ENCODE measurements around the gene FN3K.
A peak's percentile ranks its signal among the peaks of the same experiment; 100 is the strongest.

Gene FN3K

DNA sequence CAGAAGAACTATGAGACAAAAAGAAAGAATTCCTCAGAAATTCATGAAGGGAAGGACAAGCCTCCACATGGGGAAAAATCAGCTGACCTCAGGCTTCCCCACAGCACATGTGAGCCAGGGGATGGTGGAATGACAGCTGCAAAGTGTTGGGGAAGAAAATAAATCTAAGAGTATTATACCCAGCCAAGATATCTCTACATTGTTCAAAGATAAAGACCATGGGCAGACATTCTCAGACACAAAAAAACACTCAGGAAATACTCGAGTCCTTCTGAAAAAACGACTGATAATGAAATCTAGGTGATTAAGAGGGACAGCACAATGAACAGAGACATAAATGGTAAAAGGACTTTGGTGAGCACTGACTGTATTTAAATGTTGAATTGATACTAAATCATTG, 40.8 kb upstream of the FN3K start:
- no peak overlapping the region for H3K4me3 ChIP-seq (ENCODE audit: low read length)
- peaks cover 3% of the 10 kb centered on the region for H3K4me1 ChIP-seq (ENCODE audit: control insufficient read depth, insufficient read depth, low read length)
- no peaks in the 10 kb centered on the region for H3K9me3 ChIP-seq (ENCODE audit: control insufficient read depth, insufficient read depth, low read length)
- no peak for DNase-seq (ENCODE audit: low read depth, low spot score)
- peaks cover 15% of the 10 kb centered on the region; the same call in 1 of the 2 replicates for H3K27me3 ChIP-seq (ENCODE audit: control insufficient read depth, insufficient read depth, low read length)
- H3K27ac ChIP-seq (ENCODE audit: low read length): no peak overlapping the region
- H3K36me3 ChIP-seq (ENCODE audit: control insufficient read depth, insufficient read depth, low read length): no peaks in the 10 kb centered on the region
- no CpG with 5 or more reads among the region's 2 CpGs for WGBS (ENCODE audit: insufficient coverage, insufficient read length)

DNA sequence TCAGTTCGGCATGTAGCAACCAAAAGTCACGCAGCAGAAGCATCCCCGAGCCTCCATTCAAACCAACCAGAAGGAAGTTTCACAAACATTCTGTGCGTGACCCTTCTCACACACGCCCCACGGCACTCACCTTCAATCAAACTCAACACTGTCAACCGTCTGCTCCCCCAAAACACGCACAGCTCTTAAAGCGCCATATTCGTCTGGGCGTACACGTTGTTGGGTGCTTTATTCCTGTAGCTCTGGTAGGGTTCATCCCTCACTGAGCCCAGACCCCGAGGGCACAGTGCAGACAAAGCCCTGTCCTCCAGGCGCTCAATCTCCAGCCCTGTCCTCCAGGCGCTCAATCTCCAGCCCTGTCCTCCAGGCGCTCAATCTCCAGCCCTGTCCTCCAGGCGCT, 39.2 kb upstream of the FN3K start:
- DNase-seq (ENCODE audit: low read depth, low spot score): no peak
- Histone ChIP-seq H3K4me3 (ENCODE audit: low read length) (no peak overlapping the region), H3K36me3 (ENCODE audit: control insufficient read depth, insufficient read depth, low read length) (no peaks in the 10 kb centered on the region), H3K27ac (ENCODE audit: low read length) (no peak overlapping the region), H3K27me3 (ENCODE audit: control insufficient read depth, insufficient read depth, low read length) (peaks cover 15% of the 10 kb centered on the region; the same call in 1 of the 2 replicates), H3K4me1 (ENCODE audit: control insufficient read depth, insufficient read depth, low read length) (peaks cover 3% of the 10 kb centered on the region), H3K9me3 (ENCODE audit: control insufficient read depth, insufficient read depth, low read length) (no peaks in the 10 kb centered on the region)
- no CpG with 5 or more reads among the region's 17 CpGs for WGBS (ENCODE audit: insufficient coverage, insufficient read length)

DNA sequence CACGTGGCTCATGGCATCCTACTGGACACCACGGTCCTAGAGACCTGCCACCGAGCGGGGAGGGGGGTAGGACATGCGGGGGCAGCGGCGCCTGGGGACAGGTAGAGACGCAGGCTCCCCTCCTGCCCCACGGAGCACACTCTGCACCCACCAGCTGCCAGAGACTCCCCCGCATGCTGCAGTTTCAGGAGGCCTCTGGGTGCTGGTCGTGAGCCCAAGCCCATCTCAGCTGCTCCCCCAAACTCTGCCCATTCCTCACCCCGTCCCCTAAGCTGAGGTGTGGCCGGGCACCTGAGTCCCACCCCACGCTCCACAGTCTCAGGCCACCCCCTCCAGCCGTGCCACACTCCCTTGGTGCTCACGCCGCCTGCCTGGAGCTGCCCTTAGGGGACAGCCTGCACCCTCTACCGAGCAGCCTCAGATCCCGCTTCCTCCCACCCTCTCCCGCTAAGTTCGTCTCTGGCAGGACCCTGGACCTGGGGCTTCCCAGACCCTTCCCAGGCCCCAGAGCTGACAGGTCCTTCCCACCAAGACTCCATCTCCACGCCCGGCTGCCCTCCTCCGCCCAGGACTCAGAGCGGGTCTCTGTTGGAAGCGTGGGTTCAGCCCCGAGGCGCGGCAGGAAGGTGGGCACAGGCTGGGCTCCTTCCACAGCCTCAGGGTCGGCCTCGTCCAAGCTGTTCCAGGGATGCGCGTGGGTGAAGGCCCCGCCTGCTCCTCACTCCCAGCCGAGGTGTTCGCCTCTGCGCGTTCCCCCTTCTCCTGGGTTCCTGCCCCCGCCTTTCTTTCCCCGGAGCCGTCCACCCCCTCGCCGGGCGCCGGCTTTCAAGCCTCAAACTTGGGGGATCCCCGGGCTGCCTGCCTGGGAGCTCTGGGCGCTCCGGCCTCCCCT, 38.3 kb upstream of the FN3K start:
- Histone ChIP-seq H3K9me3 (ENCODE audit: control insufficient read depth, insufficient read depth, low read length) (no peaks in the 10 kb centered on the region), H3K4me1 (ENCODE audit: control insufficient read depth, insufficient read depth, low read length) (peaks cover 3% of the 10 kb centered on the region), H3K36me3 (ENCODE audit: control insufficient read depth, insufficient read depth, low read length) (no peaks in the 10 kb centered on the region), H3K27me3 (ENCODE audit: control insufficient read depth, insufficient read depth, low read length) (peaks cover 15% of the 10 kb centered on the region; the same call in 1 of the 2 replicates), H3K4me3 (ENCODE audit: low read length) (peak overlapping the region; percentile 85; the same call in 1 of the 2 replicates), H3K27ac (ENCODE audit: low read length) (no peak overlapping the region)
- WGBS (ENCODE audit: insufficient coverage, insufficient read length): no CpG with 5 or more reads among the region's 48 CpGs
- DNase-seq (ENCODE audit: low read depth, low spot score): no peak

DNA sequence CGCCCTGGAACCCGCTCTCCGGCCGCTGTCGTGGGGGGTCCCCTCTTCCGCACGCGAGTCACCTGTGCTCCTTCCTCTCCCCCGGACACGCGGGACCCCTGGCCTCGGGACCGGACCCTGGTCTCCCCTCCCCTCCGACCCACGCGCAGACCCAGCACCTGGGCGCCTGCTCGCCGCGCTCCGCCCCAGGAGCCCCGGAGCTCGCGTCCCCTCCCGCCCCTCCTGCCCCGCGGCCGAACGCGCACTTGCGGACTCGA, 37.7 kb upstream of the FN3K start:
- H3K27me3 ChIP-seq (ENCODE audit: control insufficient read depth, insufficient read depth, low read length): peaks cover 15% of the 10 kb centered on the region; the same call in 1 of the 2 replicates
- H3K27ac ChIP-seq (ENCODE audit: low read length): no peak overlapping the region
- H3K9me3 ChIP-seq (ENCODE audit: control insufficient read depth, insufficient read depth, low read length): no peaks in the 10 kb centered on the region
- peaks cover 3% of the 10 kb centered on the region for H3K4me1 ChIP-seq (ENCODE audit: control insufficient read depth, insufficient read depth, low read length)
- DNase-seq (ENCODE audit: low read depth, low spot score): no peak
- no CpG with 5 or more reads among the region's 32 CpGs for WGBS (ENCODE audit: insufficient coverage, insufficient read length)
- H3K36me3 ChIP-seq (ENCODE audit: control insufficient read depth, insufficient read depth, low read length): no peaks in the 10 kb centered on the region
- H3K4me3 ChIP-seq (ENCODE audit: low read length): peak overlapping the region; percentile 85

DNA sequence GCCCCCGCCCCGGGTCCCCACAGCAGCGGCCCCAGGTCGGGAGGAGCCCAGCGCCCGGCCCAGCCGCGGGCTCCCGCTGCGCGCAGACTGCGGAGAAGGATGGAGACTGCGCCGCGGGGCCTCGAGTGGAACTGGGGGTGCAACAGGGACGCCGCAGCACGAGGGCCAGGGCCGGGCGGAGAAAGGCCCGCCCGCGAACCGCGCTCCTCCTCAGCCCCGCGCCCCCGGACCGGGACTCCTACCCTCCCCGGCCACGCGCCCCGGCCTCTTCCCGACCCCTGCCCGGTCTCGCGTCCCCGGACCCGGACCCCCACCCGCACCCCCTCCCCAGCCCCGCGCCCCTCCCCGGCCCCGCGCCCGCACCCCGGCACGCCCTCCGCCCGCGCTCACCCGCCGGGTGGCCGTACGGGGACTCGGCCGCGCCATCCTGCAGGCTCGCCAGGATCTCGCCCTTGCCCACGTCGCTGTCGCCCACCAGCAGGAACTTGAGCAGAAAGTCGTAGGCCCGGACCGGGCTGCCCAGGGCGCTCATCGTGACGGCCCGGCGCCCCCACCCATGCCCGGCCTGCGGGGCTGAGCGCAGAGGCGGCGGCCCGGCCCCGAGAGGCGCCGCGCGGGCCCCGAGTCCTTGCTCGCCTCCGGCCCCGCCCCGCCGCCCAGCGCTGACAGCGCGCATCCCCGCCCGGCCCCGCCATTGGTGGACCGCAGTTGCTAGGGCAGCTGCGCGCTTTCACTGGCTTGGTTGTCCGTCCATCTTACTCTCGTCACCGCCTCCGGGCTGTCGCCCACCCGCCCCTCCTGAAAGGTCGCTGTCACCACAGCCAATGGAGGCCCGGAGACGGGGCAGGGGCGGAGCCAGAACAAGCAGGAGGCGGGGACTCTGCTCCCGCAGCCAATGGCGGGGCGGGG, 37.1 kb upstream of the FN3K start, which contains the start of gene RAB40B:
RAB40B (minus strand) TSS at position 634 of the 909 bp plus-strand sequence; CDS start at position 532, 102 bp downstream.
- H3K4me1 ChIP-seq (ENCODE audit: control insufficient read depth, insufficient read depth, low read length): peaks cover 3% of the 10 kb centered on the region
- H3K9me3 ChIP-seq (ENCODE audit: control insufficient read depth, insufficient read depth, low read length): no peaks in the 10 kb centered on the region
- peak; percentile 97 for DNase-seq (ENCODE audit: low read depth, low spot score)
- peaks cover 15% of the 10 kb centered on the region; the same call in 1 of the 2 replicates for H3K27me3 ChIP-seq (ENCODE audit: control insufficient read depth, insufficient read depth, low read length)
- no peaks in the 10 kb centered on the region for H3K36me3 ChIP-seq (ENCODE audit: control insufficient read depth, insufficient read depth, low read length)
- H3K27ac ChIP-seq (ENCODE audit: low read length): no peak within 1 kb of the TSS
- WGBS (ENCODE audit: insufficient coverage, insufficient read length): no CpG with 5 or more reads among the region's 112 CpGs
- H3K4me3 ChIP-seq (ENCODE audit: low read length): peak within 1 kb of the TSS; percentile 92

DNA sequence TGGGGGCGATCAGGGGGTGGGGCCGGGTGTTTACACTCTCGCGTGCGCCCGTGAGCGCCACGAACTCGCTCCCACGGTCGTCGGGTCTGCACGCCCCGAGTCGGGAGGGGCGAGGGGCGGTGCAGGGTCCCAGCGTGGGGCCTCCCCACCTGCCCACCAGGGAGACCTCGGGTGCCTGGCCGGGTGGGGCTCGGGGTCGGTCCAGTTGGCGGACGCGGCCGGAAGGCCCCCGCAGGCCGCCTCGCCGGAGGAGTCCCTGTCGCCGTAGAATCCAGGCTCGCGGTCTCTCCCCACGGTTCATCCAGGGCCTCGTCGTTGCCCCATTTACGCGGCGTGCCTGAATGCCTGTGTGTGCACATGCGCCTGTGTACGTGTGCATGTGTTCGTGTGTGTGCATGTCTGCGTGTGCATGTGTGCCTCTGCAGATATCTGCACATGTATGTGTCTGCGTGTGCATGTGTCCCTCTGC, 36.4 kb upstream of the FN3K start:
- DNase-seq (ENCODE audit: low read depth, low spot score): no peak
- Histone ChIP-seq H3K36me3 (ENCODE audit: control insufficient read depth, insufficient read depth, low read length) (no peaks in the 10 kb centered on the region), H3K4me1 (ENCODE audit: control insufficient read depth, insufficient read depth, low read length) (peaks cover 3% of the 10 kb centered on the region), H3K4me3 (ENCODE audit: low read length) (peak overlapping the region; percentile 92), H3K27me3 (ENCODE audit: control insufficient read depth, insufficient read depth, low read length) (peaks cover 15% of the 10 kb centered on the region; the same call in 1 of the 2 replicates), H3K27ac (ENCODE audit: low read length) (no peak overlapping the region), H3K9me3 (ENCODE audit: control insufficient read depth, insufficient read depth, low read length) (no peaks in the 10 kb centered on the region)
- no CpG with 5 or more reads among the region's 45 CpGs for WGBS (ENCODE audit: insufficient coverage, insufficient read length)

DNA sequence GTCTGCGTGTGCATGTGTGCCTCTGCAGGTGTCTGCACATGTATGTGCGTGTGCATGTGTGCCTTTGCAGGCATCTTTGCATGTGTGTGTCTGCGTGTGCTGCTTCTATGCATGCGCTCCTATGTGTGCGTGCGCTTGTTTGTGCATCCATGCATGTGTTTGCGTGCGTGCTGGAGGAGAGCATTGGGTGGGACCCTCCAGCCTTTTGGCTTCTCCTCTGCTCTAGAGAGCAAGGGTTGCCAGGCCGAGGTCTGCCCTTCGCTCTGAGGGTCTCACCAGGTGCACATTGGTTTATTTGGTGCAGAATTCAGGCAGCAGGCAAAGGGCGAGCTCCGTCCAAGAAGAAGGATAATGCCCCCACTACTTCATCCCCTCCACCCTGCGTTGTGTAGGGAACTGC, 35.9 kb upstream of the FN3K start:
- no peak overlapping the region for H3K27ac ChIP-seq (ENCODE audit: low read length)
- peaks cover 15% of the 10 kb centered on the region; the same call in 1 of the 2 replicates for H3K27me3 ChIP-seq (ENCODE audit: control insufficient read depth, insufficient read depth, low read length)
- H3K9me3 ChIP-seq (ENCODE audit: control insufficient read depth, insufficient read depth, low read length): no peaks in the 10 kb centered on the region
- no peak for DNase-seq (ENCODE audit: low read depth, low spot score)
- peaks cover 3% of the 10 kb centered on the region for H3K4me1 ChIP-seq (ENCODE audit: control insufficient read depth, insufficient read depth, low read length)
- no peaks in the 10 kb centered on the region for H3K36me3 ChIP-seq (ENCODE audit: control insufficient read depth, insufficient read depth, low read length)
- H3K4me3 ChIP-seq (ENCODE audit: low read length): no peak overlapping the region
- WGBS (ENCODE audit: insufficient coverage, insufficient read length): no CpG with 5 or more reads among the region's 13 CpGs

DNA sequence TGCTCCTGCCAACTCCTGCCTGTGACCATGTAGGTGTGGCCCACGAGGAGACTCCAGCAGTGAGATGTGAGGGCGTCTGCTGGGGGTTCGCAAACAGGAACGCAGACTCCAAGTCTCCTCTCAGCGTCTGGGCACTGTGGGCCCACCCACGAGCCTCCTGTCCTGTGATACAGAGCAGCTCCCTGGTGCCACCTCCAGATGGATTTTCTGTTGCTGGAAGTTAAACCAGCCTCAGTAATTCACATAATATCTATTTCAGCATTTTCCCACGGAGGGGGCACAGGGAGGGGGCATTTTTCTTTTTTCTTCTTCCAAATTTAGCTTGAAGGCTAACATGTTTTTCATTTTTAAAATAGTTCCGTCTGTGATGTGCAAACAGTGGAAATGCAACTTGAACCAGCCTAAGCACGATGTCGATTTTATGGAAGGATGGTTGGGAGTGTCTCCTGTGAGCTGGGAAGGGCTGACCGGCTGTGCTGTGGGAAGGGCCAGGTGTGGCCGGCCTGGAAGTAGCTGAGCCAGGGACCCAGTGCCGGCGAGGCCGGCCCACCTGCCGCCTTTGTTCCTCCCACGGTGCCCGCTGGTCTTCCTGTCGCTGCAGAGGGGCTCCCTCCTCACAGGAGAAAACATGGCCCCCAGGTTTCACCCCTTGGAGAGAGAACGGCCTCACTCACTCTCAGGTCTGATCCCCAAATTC, 33.0 kb upstream of the FN3K start:
- WGBS (ENCODE audit: insufficient coverage, insufficient read length): no CpG with 5 or more reads among the region's 20 CpGs
- H3K4me3 ChIP-seq (ENCODE audit: low read length): no peak overlapping the region
- H3K9me3 ChIP-seq (ENCODE audit: control insufficient read depth, insufficient read depth, low read length): no peaks in the 10 kb centered on the region
- DNase-seq (ENCODE audit: low read depth, low spot score): no peak
- H3K36me3 ChIP-seq (ENCODE audit: control insufficient read depth, insufficient read depth, low read length): no peaks in the 10 kb centered on the region
- no peak overlapping the region for H3K27ac ChIP-seq (ENCODE audit: low read length)
- H3K4me1 ChIP-seq (ENCODE audit: control insufficient read depth, insufficient read depth, low read length): peaks cover 3% of the 10 kb centered on the region
- H3K27me3 ChIP-seq (ENCODE audit: control insufficient read depth, insufficient read depth, low read length): peaks cover 4% of the 10 kb centered on the region; the same call in 1 of the 2 replicates

DNA sequence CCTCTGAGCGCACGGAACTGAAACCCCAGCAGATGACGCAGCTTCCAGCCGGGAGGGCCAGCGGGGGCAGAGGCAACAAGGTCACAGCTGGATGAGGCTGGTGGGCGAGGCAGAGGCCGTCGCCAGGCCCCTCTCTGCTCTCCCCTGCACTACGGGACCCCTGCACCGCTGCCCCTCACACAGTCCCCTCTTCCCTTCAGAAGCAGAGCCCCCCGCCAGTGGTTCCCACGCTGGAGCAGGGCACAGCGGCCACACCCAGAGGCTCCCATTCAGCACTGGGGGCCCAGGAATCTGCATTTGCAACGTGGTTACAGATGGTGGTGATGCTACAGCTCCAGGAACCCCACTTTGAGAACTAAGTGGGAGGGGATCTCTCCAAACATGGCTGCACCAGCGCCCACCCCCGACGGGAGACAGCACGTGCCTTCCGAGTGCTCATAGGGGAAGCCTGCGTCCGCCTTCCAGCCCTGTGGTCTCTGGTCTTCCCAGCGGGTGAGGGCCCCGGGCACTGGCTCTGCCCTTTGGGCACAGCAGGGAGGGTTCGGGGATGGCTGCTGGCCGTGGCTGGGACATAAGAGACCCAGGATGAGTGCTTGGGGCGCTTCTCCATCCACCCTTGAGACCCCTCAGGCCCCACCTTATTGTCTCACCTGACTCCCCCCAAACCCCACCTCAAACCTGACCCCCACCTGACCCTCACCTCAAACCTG, 32.2 kb upstream of the FN3K start:
- Histone ChIP-seq H3K4me3 (ENCODE audit: low read length) (no peak overlapping the region), H3K9me3 (ENCODE audit: control insufficient read depth, insufficient read depth, low read length) (no peaks in the 10 kb centered on the region), H3K27ac (ENCODE audit: low read length) (no peak overlapping the region), H3K36me3 (ENCODE audit: control insufficient read depth, insufficient read depth, low read length) (no peaks in the 10 kb centered on the region), H3K27me3 (ENCODE audit: control insufficient read depth, insufficient read depth, low read length) (no peaks in the 10 kb centered on the region; the same call in 1 of the 2 replicates), H3K4me1 (ENCODE audit: control insufficient read depth, insufficient read depth, low read length) (peaks cover 3% of the 10 kb centered on the region)
- no CpG with 5 or more reads among the region's 26 CpGs for WGBS (ENCODE audit: insufficient coverage, insufficient read length)
- no peak for DNase-seq (ENCODE audit: low read depth, low spot score)
